ENCODE results near the gene CEACAM4.

GRCh38 chr19:41621654-41622053, 5.2 kb downstream of the CEACAM4 start:
- no peak for TF ChIP-seq CTCF (IDR thresholded peaks at IDR 0.05)
- TF ChIP-seq EZH2phosphoT487 (IDR thresholded peaks at IDR 0.05): no peak
- TF ChIP-seq EZH2 (IDR thresholded peaks at IDR 0.05): no peak

Data from neural progenitor cell (in vitro differentiated cells).